Osteoblast (primary cell): ENCODE measurements around the gene PIGL. TPM values are rescaled to one million over a fixed set of nuclear protein-coding genes. Genes with fewer than 3 reads are reported as not detected.
A peak's percentile ranks its signal among the peaks of the same experiment; 100 is the strongest.

Experiments used
- DNase-seq: peaks from one replicate; pipeline ENCODE4 v3.0.0; 2011; ENCODE audit warnings: low spot score, mixed read lengths; ENCODE audit not compliant: insufficient read length; ENCODE audit errors: missing footprints
- H2AFZ ChIP-seq: 2 replicates; pipeline ENCODE4 v1.6.0; 2011; ENCODE audit warnings: mild to moderate bottlenecking, low read length
- H3K27ac ChIP-seq: 2 replicates; pipeline ENCODE4 v1.5.1; 2011; ENCODE audit warnings: mild to moderate bottlenecking, low read depth, low read length, moderate library complexity
- H3K27me3 ChIP-seq: 2 replicates; pipeline ENCODE4 v1.6.0; 2012; ENCODE audit warnings: mild to moderate bottlenecking, control low read depth, inconsistent platforms, low read length, moderate library complexity; ENCODE audit not compliant: insufficient read depth
- H3K36me3 ChIP-seq: 2 replicates; pipeline ENCODE4 v1.5.1; 2011; ENCODE audit warnings: mild to moderate bottlenecking, low read length, control low read depth, moderate library complexity; ENCODE audit not compliant: insufficient read depth
- H3K4me1 ChIP-seq: 2 replicates; pipeline ENCODE4 v1.5.1; 2011; ENCODE audit warnings: mild to moderate bottlenecking, low read length, control low read depth, moderate library complexity; ENCODE audit not compliant: insufficient read depth
- H3K4me2 ChIP-seq: 2 replicates; pipeline ENCODE4 v1.6.0; 2011; ENCODE audit warnings: mild to moderate bottlenecking, low read length; ENCODE audit not compliant: insufficient read depth
- H3K4me3 ChIP-seq: fragments of 200-600 bp; sonication (generic); 3 replicates; pipeline ENCODE4 v1.5.1; 2012; ENCODE audit warnings: mild to moderate bottlenecking, low read length, inconsistent platforms; ENCODE audit not compliant: insufficient read depth
- H3K79me2 ChIP-seq: 2 replicates; pipeline ENCODE4 v1.6.0; 2012; ENCODE audit warnings: mild to moderate bottlenecking, low read length, control low read depth, inconsistent platforms; ENCODE audit not compliant: insufficient read depth
- H3K9me3 ChIP-seq: 2 replicates; pipeline ENCODE4 v1.5.1; 2011; ENCODE audit warnings: low read depth, low read length, control low read depth
- H4K20me1 ChIP-seq: 2 replicates; pipeline ENCODE4 v1.6.0; 2012; ENCODE audit warnings: mild to moderate bottlenecking, low read length, control low read depth; ENCODE audit not compliant: insufficient read depth
- CTCF ChIP-seq: IDR thresholded peaks from 2 replicates; pipeline ENCODE4 v1.5.1; 2011; ENCODE audit warnings: mild to moderate bottlenecking, low read depth, low read length, moderate library complexity; ENCODE audit errors: extremely low read depth
- total RNA-seq: library from RNA; depleted of rRNA; stranded (reverse); fragments of >200 nt; gene quantifications from 2 replicates; pipeline ENCODE4 v1.2.3, GENCODE V29; 2012

The PIGL gene
- total RNA-seq, 1 donor: 23.5 TPM

- Histone ChIP-seq H3K27me3 (no peaks in the 10 kb centered on the region), H4K20me1 (no peaks in the 10 kb centered on the region), H3K79me2 (no peaks in the 10 kb centered on the region), H3K36me3 (no peaks in the 10 kb centered on the region), H3K27ac (no peak overlapping the region), H3K9me3 (no peaks in the 10 kb centered on the region), H3K4me1 (peaks cover 3% of the 10 kb centered on the region), H2AFZ (no peak overlapping the region), H3K4me3 (no peak overlapping the region), H3K4me2 (no peak overlapping the region)
- no peak for TF ChIP-seq CTCF
- no peak for DNase-seq
Measured at GRCh38 chr17:16358394-16358793, 141.4 kb downstream of the PIGL start.

- Histone ChIP-seq H3K79me2 (no peaks in the 10 kb centered on the region), H3K27me3 (no peaks in the 10 kb centered on the region), H4K20me1 (no peaks in the 10 kb centered on the region), H3K4me3 (no peak overlapping the region), H3K27ac (no peak overlapping the region), H3K9me3 (no peaks in the 10 kb centered on the region), H3K4me2 (no peak overlapping the region), H2AFZ (no peak overlapping the region), H3K4me1 (no peaks in the 10 kb centered on the region), H3K36me3 (no peaks in the 10 kb centered on the region)
- no peak for TF ChIP-seq CTCF
- no peak for DNase-seq
Measured at GRCh38 chr17:16361874-16362273, 144.9 kb downstream of the PIGL start.

GRCh38 chr17:16363749-16364536 lies 146.9 kb downstream of the PIGL start:
- peak; percentile 99 for TF ChIP-seq CTCF
- Histone ChIP-seq H3K36me3 (no peaks in the 10 kb centered on the region), H3K4me1 (no peaks in the 10 kb centered on the region), H4K20me1 (no peaks in the 10 kb centered on the region), H3K27me3 (no peaks in the 10 kb centered on the region), H2AFZ (peak overlapping the region; percentile 28), H3K4me3 (no peak overlapping the region), H3K27ac (no peak overlapping the region), H3K4me2 (no peak overlapping the region), H3K9me3 (no peaks in the 10 kb centered on the region), H3K79me2 (no peaks in the 10 kb centered on the region)
- DNase-seq: peak; percentile 77

GRCh38 chr17:16364625-16365024 lies 147.6 kb downstream of the PIGL start:
- Histone ChIP-seq H2AFZ (no peak overlapping the region), H3K27me3 (no peaks in the 10 kb centered on the region), H4K20me1 (no peaks in the 10 kb centered on the region), H3K4me3 (no peak overlapping the region), H3K79me2 (no peaks in the 10 kb centered on the region), H3K4me1 (no peaks in the 10 kb centered on the region), H3K4me2 (no peak overlapping the region), H3K9me3 (no peaks in the 10 kb centered on the region), H3K36me3 (no peaks in the 10 kb centered on the region), H3K27ac (no peak overlapping the region)
- no peak for TF ChIP-seq CTCF
- DNase-seq: no peak
